Esophagus muscularis mucosa (tissue), 4 donors: ENCODE results near the gene COLQ. TPM values are rescaled to one million over a fixed set of nuclear protein-coding genes. Genes with fewer than 3 reads are reported as not detected.

Experiments
- DNase-seq: peaks from one replicate; pipeline ENCODE4 v3.0.0-alpha.2; 2017; ENCODE audit errors: extremely low spot score
- H3K27ac ChIP-seq, 4 donors: fragments of 200-600 bp; sonication (generic); replicated peaks in 1 of 4; 1 replicate in 3 of 4; 2 replicates in 1 of 4; pipeline ENCODE4 v1.5.1; 2016 to 2019; ENCODE audit warnings: mild to moderate bottlenecking in 1 of 4
- H3K27me3 ChIP-seq, 4 donors: fragments of 200-600 bp; sonication (generic); one replicate each; pipeline versions ENCODE4 v1.5.1 to v1.6.0; 2016 to 2019
- H3K36me3 ChIP-seq, 4 donors: fragments of 200-600 bp; sonication (generic); one replicate each; pipeline ENCODE4 v1.5.1; 2016 to 2019
- H3K4me1 ChIP-seq, 4 donors: fragments of 200-600 bp; sonication (generic); one replicate each; pipeline ENCODE4 v1.5.1; 2016 to 2019
- H3K4me3 ChIP-seq, 4 donors: fragments of 200-600 bp; sonication (generic); 1 replicate in 2 of 4; 2 replicates in 2 of 4; pipeline ENCODE4 v1.5.1; 2016 to 2019; ENCODE audit warnings: mild to moderate bottlenecking in 4 of 4, moderate library complexity in 1 of 4
- H3K9me3 ChIP-seq, 4 donors: fragments of 200-600 bp; sonication (generic); 1 replicate in 3 of 4; 2 replicates in 1 of 4; pipeline ENCODE4 v1.5.1; 2016 to 2019
- EP300 ChIP-seq: sonication (generic); formaldehyde crosslinking; IDR thresholded peaks from one replicate; pipeline ENCODE4 v1.6.1; 2017; ENCODE audit warnings: antibody characterized with exemption
- POLR2A ChIP-seq: fragments of 450-650 bp; IDR thresholded peaks from one replicate; pipeline ENCODE4 v1.6.1; 2017; ENCODE audit warnings: antibody characterized with exemption, moderate library complexity, mild to moderate bottlenecking, low read depth
- POLR2AphosphoS5 ChIP-seq, 2 donors: sonication (generic); formaldehyde crosslinking; IDR thresholded peaks; one replicate each; pipeline ENCODE4 v1.6.1; 2017; ENCODE audit warnings: antibody characterized with exemption in 2 of 2
- WGBS: methylation state at CpG from one replicate; pipeline ENCODE4 v1.1.5; 2018; 5-methylcytosine and 5-hydroxymethylcytosine counted together
- intact Hi-C: fragments of 100-400 bp; cut with DNase I; formaldehyde crosslinking; loops from one replicate; pipeline ENCODE4 v1.15.1; 2023
- total RNA-seq, 4 donors: library from RNA; depleted of rRNA; stranded (reverse); fragments of >200 nt; gene quantifications; one replicate each; pipeline versions ENCODE4 v1.1.0 to v1.2.1, GENCODE V29; 2016
- TF ChIP-seq, protein P1 (sequence below), 3 experiments: fragments of 200-600 bp in 2 of 3; fragments of 450-650 bp in 1 of 3; sonication (generic) in 2 of 3; IDR thresholded peaks; one replicate each; pipeline ENCODE4 v1.5.1; 2017 to 2019; ENCODE audit warnings: antibody characterized with exemption in 3 of 3, mild to moderate bottlenecking in 2 of 3, moderate library complexity in 1 of 3

COLQ gene
- total RNA-seq, 4 donors from 2014 or later = 1.2 to 3.1 (median 1.8) TPM

DNA sequence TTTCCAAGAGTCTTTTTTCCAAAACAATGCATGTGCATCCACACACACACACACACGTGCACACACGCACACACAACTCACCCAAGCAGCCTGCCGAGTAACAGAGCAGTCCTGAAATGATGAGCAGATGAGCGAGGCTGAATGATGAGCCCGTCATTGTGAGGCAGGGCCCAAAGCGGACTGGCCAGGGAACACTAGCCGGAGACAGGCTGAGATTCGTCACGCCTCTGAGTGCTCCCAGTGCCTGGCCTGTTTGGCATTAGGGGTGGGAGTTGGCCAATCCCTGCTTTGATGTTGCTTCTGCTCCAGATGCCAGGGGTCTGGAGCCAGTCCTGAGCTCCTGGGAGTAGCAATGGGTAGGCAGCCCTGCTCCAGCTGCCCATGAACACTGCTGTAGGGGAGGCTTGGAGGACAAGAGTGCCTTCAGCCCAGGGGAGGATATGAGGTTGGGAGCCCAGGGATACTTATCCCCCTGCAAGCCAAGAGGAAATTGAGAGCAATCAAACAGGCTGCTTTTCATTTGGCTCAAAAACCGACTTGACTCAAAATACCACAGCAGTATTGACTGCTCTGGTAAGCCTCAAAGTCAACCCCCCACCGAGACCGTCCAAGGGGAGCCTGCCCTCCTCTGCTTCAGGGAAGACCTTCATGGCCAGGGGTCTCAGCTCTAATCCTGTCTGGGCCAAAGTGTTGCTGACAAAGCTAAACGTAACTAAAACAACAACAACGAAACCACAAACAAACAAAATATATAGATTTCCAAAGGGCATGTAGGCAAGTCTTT, 22.9 kb downstream of the COLQ start:
- intact Hi-C loops = no loop called here
- no peak overlapping the region for H3K4me3 ChIP-seq
- DNase-seq = no peak
- H3K36me3 ChIP-seq = no peaks in the 10 kb centered on the region
- no peaks in the 10 kb centered on the region for H3K27me3 ChIP-seq
- no peaks in the 10 kb centered on the region for H3K9me3 ChIP-seq
- H3K27ac ChIP-seq = no peak overlapping the region
- H3K4me1 ChIP-seq = peaks cover 20 to 51% (median 38%) of the 10 kb centered on the region in 4 donors
- TF ChIP-seq, protein P1, sequence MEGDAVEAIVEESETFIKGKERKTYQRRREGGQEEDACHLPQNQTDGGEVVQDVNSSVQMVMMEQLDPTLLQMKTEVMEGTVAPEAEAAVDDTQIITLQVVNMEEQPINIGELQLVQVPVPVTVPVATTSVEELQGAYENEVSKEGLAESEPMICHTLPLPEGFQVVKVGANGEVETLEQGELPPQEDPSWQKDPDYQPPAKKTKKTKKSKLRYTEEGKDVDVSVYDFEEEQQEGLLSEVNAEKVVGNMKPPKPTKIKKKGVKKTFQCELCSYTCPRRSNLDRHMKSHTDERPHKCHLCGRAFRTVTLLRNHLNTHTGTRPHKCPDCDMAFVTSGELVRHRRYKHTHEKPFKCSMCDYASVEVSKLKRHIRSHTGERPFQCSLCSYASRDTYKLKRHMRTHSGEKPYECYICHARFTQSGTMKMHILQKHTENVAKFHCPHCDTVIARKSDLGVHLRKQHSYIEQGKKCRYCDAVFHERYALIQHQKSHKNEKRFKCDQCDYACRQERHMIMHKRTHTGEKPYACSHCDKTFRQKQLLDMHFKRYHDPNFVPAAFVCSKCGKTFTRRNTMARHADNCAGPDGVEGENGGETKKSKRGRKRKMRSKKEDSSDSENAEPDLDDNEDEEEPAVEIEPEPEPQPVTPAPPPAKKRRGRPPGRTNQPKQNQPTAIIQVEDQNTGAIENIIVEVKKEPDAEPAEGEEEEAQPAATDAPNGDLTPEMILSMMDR (IDR thresholded peaks at IDR 0.05) = no peak
- TF ChIP-seq POLR2A = no peak
- no peak for TF ChIP-seq EP300
- TF ChIP-seq POLR2AphosphoS5 (IDR thresholded peaks at IDR 0.05) = no peak
- WGBS = 82% methylated on average over 14 of the region's 14 CpGs

DNA sequence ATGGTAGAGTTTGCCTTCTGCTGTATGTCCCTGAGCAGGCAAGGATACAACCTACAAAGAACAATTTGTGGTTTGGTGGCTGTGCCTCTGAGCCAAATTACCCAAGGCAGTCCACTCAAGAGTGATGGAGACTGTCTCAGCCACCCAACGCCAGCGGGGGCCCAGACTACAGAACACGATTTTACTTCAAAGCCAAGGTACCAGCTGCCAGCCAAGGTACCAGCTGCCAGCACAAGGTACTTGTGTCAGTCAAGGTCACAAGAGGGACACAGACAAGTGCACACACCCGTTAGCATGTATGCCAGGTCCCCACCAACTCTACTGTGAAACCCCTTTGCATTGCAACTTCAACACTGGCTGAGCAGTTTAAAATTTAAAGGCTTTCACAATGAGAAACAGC, 23.5 kb downstream of the COLQ start:
- H3K27me3 ChIP-seq = no peaks in the 10 kb centered on the region
- 64% methylated on average over 1 of the region's 4 CpGs for WGBS
- no peaks in the 10 kb centered on the region for H3K9me3 ChIP-seq
- DNase-seq = no peak
- intact Hi-C loops = no loop called here
- no peak overlapping the region for H3K27ac ChIP-seq
- H3K36me3 ChIP-seq = no peaks in the 10 kb centered on the region
- H3K4me3 ChIP-seq = no peak overlapping the region
- H3K4me1 ChIP-seq = peaks cover 20 to 51% (median 38%) of the 10 kb centered on the region in 4 donors
- TF ChIP-seq, protein P1 (IDR thresholded peaks at IDR 0.05) = no peak
- TF ChIP-seq POLR2AphosphoS5 (IDR thresholded peaks at IDR 0.05) (no peak), EP300 (no peak), POLR2A (no peak)

DNA sequence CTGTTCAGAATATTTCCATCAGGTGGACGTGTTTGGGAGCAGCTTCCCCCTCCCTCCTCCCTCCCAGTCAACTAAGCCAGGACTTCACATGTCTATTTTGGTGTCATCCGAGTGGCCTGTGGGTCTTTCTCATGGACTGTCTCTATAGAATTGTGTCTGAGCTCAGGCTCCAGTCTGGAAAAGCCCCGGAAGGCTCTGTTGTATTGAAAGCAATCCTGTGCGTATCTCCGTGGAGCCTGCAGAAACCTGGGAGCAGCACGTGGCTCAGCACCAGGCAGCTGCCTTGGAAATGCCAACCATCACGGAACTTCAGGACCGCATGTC, 25.2 kb downstream of the COLQ start:
- intact Hi-C loops = no loop called here
- Histone ChIP-seq H3K4me1 (peaks cover 20 to 51% (median 37%) of the 10 kb centered on the region in 4 donors), H3K27me3 (no peaks in the 10 kb centered on the region), H3K4me3 (no peak overlapping the region), H3K27ac (peak overlapping the region; percentile 62 to 69 (median 68)), H3K36me3 (no peaks in the 10 kb centered on the region), H3K9me3 (no peaks in the 10 kb centered on the region)
- WGBS = 56% methylated on average over 8 of the region's 8 CpGs
- TF ChIP-seq POLR2AphosphoS5 (IDR thresholded peaks at IDR 0.05) (peak in 1 of 2 donors; percentile 55), POLR2A (no peak), EP300 (no peak)
- DNase-seq = no peak

DNA sequence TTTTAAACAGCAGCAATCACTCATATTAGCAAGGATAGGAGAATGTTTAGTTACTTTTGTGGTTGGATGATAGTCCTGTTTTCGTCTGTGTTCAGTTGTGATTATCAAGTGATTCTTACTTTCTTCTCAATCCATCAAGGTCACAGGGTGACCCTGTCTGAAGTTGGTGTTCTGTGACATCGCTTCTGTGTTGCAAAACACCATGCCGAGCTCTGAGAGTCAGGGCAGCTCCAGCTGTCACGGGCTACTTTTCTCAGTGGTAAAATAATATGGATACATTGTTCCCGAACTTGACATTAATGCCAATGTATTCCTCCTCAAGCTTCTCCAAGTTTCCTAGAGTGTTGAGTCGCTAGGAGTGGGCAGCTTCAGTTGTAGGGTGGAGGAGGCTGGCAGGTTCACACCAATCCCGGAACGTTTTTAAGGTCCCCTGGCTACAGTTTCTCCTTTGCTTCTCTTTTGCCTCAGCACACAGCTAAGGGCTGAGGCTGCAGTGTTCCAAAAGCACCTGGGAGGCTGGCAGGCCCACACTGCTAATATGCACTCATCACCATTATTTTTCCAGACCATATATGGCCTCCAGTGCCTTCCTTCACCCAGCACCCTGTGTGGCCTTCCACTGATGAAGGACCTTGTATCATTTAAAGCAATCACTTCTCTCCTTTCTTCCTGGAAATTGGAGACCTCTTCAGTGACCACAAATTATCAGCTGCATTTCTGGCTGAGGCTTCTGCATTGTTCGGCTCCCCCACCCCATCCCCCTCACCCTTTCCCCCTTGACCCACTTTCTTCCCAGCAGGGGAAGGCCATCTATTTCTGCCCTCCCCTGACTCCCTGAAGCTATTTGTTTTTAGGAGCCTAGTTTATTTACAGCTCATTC, 25.8 kb downstream of the COLQ start:
- DNase-seq = no peak
- Histone ChIP-seq H3K4me3 (no peak overlapping the region), H3K4me1 (peaks cover 20 to 45% (median 34%) of the 10 kb centered on the region in 4 donors), H3K27ac (peak overlapping the region; percentile 62 to 69 (median 68)), H3K36me3 (no peaks in the 10 kb centered on the region), H3K9me3 (no peaks in the 10 kb centered on the region), H3K27me3 (no peaks in the 10 kb centered on the region)
- TF ChIP-seq POLR2A = no peak
- TF ChIP-seq POLR2AphosphoS5 (IDR thresholded peaks at IDR 0.05) = peak; percentile 17 to 19
- TF ChIP-seq, protein P1 (IDR thresholded peaks at IDR 0.05) = no peak
- intact Hi-C loops = no loop called here
- 61% methylated on average over 9 of the region's 9 CpGs for WGBS

DNA sequence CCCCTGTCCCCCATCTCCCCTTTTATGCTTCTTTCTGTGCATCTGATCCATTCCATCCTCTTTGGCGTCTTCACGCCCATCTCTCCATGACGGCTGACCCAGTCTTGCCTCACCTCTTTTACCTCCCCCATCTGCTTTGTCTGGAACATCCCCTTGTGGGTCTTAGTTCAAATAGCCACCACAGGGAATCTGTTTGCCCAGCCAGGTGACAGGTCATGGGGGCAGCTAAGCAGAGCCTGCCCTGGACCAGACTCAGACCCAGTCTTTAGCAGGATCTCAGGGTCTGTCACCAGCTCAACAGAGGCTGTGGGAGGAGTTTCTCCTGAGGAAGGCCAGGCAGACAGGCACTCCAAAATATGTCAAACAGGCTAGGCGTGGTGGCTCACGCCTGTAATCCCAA, 28.1 kb downstream of the COLQ start:
- intact Hi-C loops = no loop called here
- Histone ChIP-seq H3K27ac (no peak overlapping the region), H3K36me3 (peaks cover 0 to 6% (median 0%) of the 10 kb centered on the region in 4 donors), H3K4me3 (no peak overlapping the region), H3K27me3 (no peaks in the 10 kb centered on the region), H3K9me3 (no peaks in the 10 kb centered on the region), H3K4me1 (peaks cover 20 to 29% (median 21%) of the 10 kb centered on the region in 4 donors)
- WGBS = 100% methylated on average over 5 of the region's 5 CpGs
- no peak for DNase-seq
- TF ChIP-seq POLR2AphosphoS5 (IDR thresholded peaks at IDR 0.05) (no peak), POLR2A (no peak), EP300 (no peak)
- TF ChIP-seq, protein P1 (IDR thresholded peaks at IDR 0.05) = no peak
